GM12878 (cell line): ENCODE data around the gene CARMIL3. TPM values are rescaled to one million over a fixed set of nuclear protein-coding genes. Genes with fewer than 3 reads are reported as not detected.
A peak's percentile ranks its signal among the peaks of the same experiment; 100 is the strongest.

Experiments used
- ETV6 ChIP-seq, 2 experiments: fragments of 450-650 bp in 1 of 2; IDR thresholded peaks in 1 of 2; conservative IDR thresholded peaks in 1 of 2; 2 replicates each; pipeline ENCODE4 v1.6.1; 2014; ENCODE audit warnings: antibody characterized with exemption in 1 of 2, borderline replicate concordance in 1 of 2, low read depth in 1 of 2, mild to moderate bottlenecking in 1 of 2, moderate library complexity in 1 of 2
- FOXM1 ChIP-seq: IDR thresholded peaks from 2 replicates; pipeline ENCODE4 v1.6.1; 2012; ENCODE audit warnings: low read depth, mild to moderate bottlenecking, inconsistent platforms, low read length, moderate library complexity
- JUND ChIP-seq: IDR thresholded peaks from 2 replicates; pipeline ENCODE4 v1.6.1; 2012; ENCODE audit warnings: low read depth, mild to moderate bottlenecking, low read length, improper control_type of control experiment, moderate library complexity
- KDM1A ChIP-seq: fragments of 200-600 bp; sonication (generic); IDR thresholded peaks from 2 replicates; pipeline ENCODE4 v1.6.1; 2016; ENCODE audit warnings: borderline replicate concordance
- LARP7 ChIP-seq: fragments of 450-650 bp; IDR thresholded peaks from 2 replicates; pipeline ENCODE4 v1.6.1; 2017; ENCODE audit warnings: mild to moderate bottlenecking
- MAX ChIP-seq: IDR thresholded peaks from 2 replicates; pipeline ENCODE4 v1.6.1; 2012; ENCODE audit warnings: low read depth, low read length, improper control_type of control experiment
- MEF2B ChIP-seq: fragments of 450-650 bp; IDR thresholded peaks from 2 replicates; pipeline ENCODE4 v1.6.1; 2018; ENCODE audit warnings: mild to moderate bottlenecking, moderate library complexity; ENCODE audit not compliant: partially characterized antibody, poor library complexity, severe bottlenecking
- MYB ChIP-seq: fragments of 150-350 bp; IDR thresholded peaks from 2 replicates; pipeline ENCODE4 v1.6.1; 2014; ENCODE audit warnings: mild to moderate bottlenecking, low read depth, low read length, borderline replicate concordance
- PML ChIP-seq: IDR thresholded peaks from 2 replicates; pipeline ENCODE4 v1.6.1; 2012; ENCODE audit warnings: low read length, inconsistent platforms
- RB1 ChIP-seq: fragments of 450-650 bp; formaldehyde crosslinking; IDR thresholded peaks from 2 replicates; pipeline ENCODE4 v1.6.1; 2017; ENCODE audit warnings: mild to moderate bottlenecking, borderline replicate concordance
- RFX5 ChIP-seq: IDR thresholded peaks from 2 replicates; pipeline ENCODE4 v1.6.1; 2011; ENCODE audit warnings: low read depth, low read length, improper control_type of control experiment
- SMAD5 ChIP-seq: IDR thresholded peaks from 2 replicates; pipeline ENCODE4 v1.6.1; 2016; ENCODE audit warnings: antibody characterized with exemption, low read depth
- ZBTB11 ChIP-seq: fragments of 450-650 bp; formaldehyde crosslinking; IDR thresholded peaks from 2 replicates; pipeline ENCODE4 v1.5.0; 2022; ENCODE audit warnings: mild to moderate bottlenecking, missing genetic modification characterization
- ZBTB4 ChIP-seq: fragments of 450-650 bp; formaldehyde crosslinking; IDR thresholded peaks from 2 replicates; pipeline ENCODE4 v1.4.0; 2022; ENCODE audit warnings: mild to moderate bottlenecking, moderate library complexity
- ZBTB40 ChIP-seq: fragments of 450-650 bp; IDR thresholded peaks from 2 replicates; pipeline ENCODE4 v1.6.1; 2016; ENCODE audit warnings: mild to moderate bottlenecking, moderate library complexity, borderline replicate concordance
- ZNF217 ChIP-seq: fragments of 450-650 bp; IDR thresholded peaks from 2 replicates; pipeline ENCODE4 v1.6.1; 2017; ENCODE audit warnings: antibody characterized with exemption, mild to moderate bottlenecking
- polyA plus RNA-seq, 11 experiments: library from polyadenylated mRNA; depleted of rRNA in 4 of 11; unstranded in 6 of 11; stranded (reverse) in 5 of 11; fragments of >200 nt; fragmentation: Nextera tagmentation in 4 of 11; fragmentation: Illumina TruSeq in 1 of 11; extraction: Ambion mirVana in 4 of 11; extraction: Trizol in 1 of 11; gene quantifications; 1 replicate in 1 of 11; 2 replicates in 10 of 11; pipeline versions ENCODE4 v1.2.1 to v1.2.3, GENCODE V29; 2011 to 2016; ENCODE audit warnings: inconsistent platforms in 2 of 11, missing spikeins in 2 of 11, low read depth in 1 of 11
- total RNA-seq, 4 experiments: library from RNA; depleted of rRNA in 3 of 4; stranded (reverse); fragments of >200 nt in 3 of 4; fragmentation: Illumina TruSeq in 1 of 4; extraction: Trizol in 1 of 4; gene quantifications; 2 replicates each; pipeline versions ENCODE4 v1.2.1 to v1.2.3, GENCODE V29; 2013 to 2021

The CARMIL3 gene
- total and polyA plus RNA-seq, 10 of the 15 experiments (the other 5 are each of a cell fraction or from before 2014, with no cell fraction given) = 0.09 to 0.32 (median 0.25) TPM; not detected in 3

GRCh38 chr14:24093901-24094840 is 42.4 kb downstream of the CARMIL3 start, which contains the start of gene PCK2 (continued):
- TF ChIP-seq ZBTB4 (no peak), MEF2B (peak; percentile 58), LARP7 (peak; percentile 84), RFX5 (no peak; the same call in 1 of the 2 replicates), MYB (no peak), KDM1A (no peak), JUND (no peak), FOXM1 (no peak), ZBTB11 (CRISPR knock-in tag) (no peak), ZBTB40 (no peak), SMAD5 (peak; percentile 30; the same call in 1 of the 2 replicates), ETV6 (conservative IDR thresholded peaks at IDR 0.05 in 1 of 2, IDR thresholded peaks at IDR 0.05 in 1 of 2; ENCODE audit: borderline replicate concordance in 1 of 2, low read depth in 1 of 2) (0 out of 4 replicates have a peak, but pooled peaks of 1 of the 2 experiments have one; percentile 39), ZNF217 (no peak), PML (peak; percentile 52; the same call in 1 of the 2 replicates), MAX (no peak), RB1 (peak; percentile 44; the same call in 1 of the 2 replicates)
